Esophagus squamous epithelium (tissue), 5 donors: ENCODE measurements around the gene CDK16. TPM values are rescaled to one million over a fixed set of nuclear protein-coding genes. Genes with fewer than 3 reads are reported as not detected.

Experiments
- DNase-seq: peaks from one replicate; lab custom pipeline; 2025; lab: John Stamatoyannopoulos, UW
- H3K27ac ChIP-seq, 4 donors: fragments of 200-600 bp; sonication (generic); one replicate each; pipeline ENCODE4 v1.5.1; 2016 to 2019; ENCODE audit warnings: mild to moderate bottlenecking in 1 of 4
- H3K27me3 ChIP-seq, 4 donors: fragments of 200-600 bp; sonication (generic); 1 replicate in 3 of 4; 2 replicates in 1 of 4; pipeline versions ENCODE4 v1.5.1 to v1.6.0; 2017 to 2021; ENCODE audit warnings: antibody characterized with exemption in 1 of 4
- H3K36me3 ChIP-seq, 3 donors: fragments of 200-600 bp; sonication (generic); one replicate each; pipeline ENCODE4 v1.5.1; 2016 to 2019
- H3K4me1 ChIP-seq, 3 donors: fragments of 200-600 bp; sonication (generic); one replicate each; pipeline ENCODE4 v1.5.1; 2017 to 2019
- H3K4me3 ChIP-seq, 4 donors: fragments of 200-600 bp; sonication (generic); 1 replicate in 3 of 4; 2 replicates in 1 of 4; pipeline ENCODE4 v1.5.1; 2016 to 2019; ENCODE audit warnings: mild to moderate bottlenecking in 2 of 4, moderate library complexity in 1 of 4
- H3K9me3 ChIP-seq, 3 donors: fragments of 200-600 bp; sonication (generic); one replicate each; pipeline ENCODE4 v1.5.1; 2016 to 2019
- POLR2A ChIP-seq, 4 donors: fragments of 450-650 bp; IDR thresholded peaks; one replicate each; pipeline ENCODE4 v1.6.1; 2017; ENCODE audit warnings: antibody characterized with exemption in 4 of 4, mild to moderate bottlenecking in 4 of 4, moderate library complexity in 3 of 4
- WGBS, 2 donors: methylation state at CpG; one replicate each; pipeline ENCODE4 v1.1.5; 2018; 5-methylcytosine and 5-hydroxymethylcytosine counted together
- intact Hi-C: fragments of 100-400 bp; cut with DNase I; formaldehyde crosslinking; loops from one replicate; pipeline ENCODE4 v1.15.0; 2022
- total RNA-seq, 4 donors: library from RNA; depleted of rRNA; stranded (reverse); fragments of >200 nt; gene quantifications; one replicate each; pipeline ENCODE4 v1.1.0, GENCODE V29; 2016
- TF ChIP-seq, protein P1 (sequence below), 6 experiments: fragments of 450-650 bp in 4 of 6; fragments of 200-600 bp in 2 of 6; sonication (generic) in 2 of 6; IDR thresholded peaks; one replicate each; pipeline ENCODE4 v1.5.1; 2016 to 2019; ENCODE audit warnings: antibody characterized with exemption in 6 of 6, mild to moderate bottlenecking in 4 of 6, moderate library complexity in 4 of 6
- donor health status: DM: yes; HTN: yes; CAD: no.

Gene CDK16
- total RNA-seq, 4 donors from 2014 or later: 78.1 to 115 (median 99.4) TPM

GRCh38 chrX:47221756-47222155 is 3.3 kb downstream of the CDK16 start:
- Histone ChIP-seq H3K36me3 (peaks cover 28 to 42% (median 33%) of the 10 kb centered on the region in 3 donors), H3K9me3 (no peaks in the 10 kb centered on the region), H3K27ac (no peak overlapping the region), H3K4me1 (peaks cover 11 to 33% (median 16%) of the 10 kb centered on the region in 3 donors), H3K4me3 (no peak overlapping the region), H3K27me3 (no peaks in the 10 kb centered on the region)
- DNase-seq: no peak
- WGBS, 2 donors: 57 to 68% methylated on average over 3 to 4 of the region's 4 CpGs
- intact Hi-C loops: no loop called here
- TF ChIP-seq, protein P1, sequence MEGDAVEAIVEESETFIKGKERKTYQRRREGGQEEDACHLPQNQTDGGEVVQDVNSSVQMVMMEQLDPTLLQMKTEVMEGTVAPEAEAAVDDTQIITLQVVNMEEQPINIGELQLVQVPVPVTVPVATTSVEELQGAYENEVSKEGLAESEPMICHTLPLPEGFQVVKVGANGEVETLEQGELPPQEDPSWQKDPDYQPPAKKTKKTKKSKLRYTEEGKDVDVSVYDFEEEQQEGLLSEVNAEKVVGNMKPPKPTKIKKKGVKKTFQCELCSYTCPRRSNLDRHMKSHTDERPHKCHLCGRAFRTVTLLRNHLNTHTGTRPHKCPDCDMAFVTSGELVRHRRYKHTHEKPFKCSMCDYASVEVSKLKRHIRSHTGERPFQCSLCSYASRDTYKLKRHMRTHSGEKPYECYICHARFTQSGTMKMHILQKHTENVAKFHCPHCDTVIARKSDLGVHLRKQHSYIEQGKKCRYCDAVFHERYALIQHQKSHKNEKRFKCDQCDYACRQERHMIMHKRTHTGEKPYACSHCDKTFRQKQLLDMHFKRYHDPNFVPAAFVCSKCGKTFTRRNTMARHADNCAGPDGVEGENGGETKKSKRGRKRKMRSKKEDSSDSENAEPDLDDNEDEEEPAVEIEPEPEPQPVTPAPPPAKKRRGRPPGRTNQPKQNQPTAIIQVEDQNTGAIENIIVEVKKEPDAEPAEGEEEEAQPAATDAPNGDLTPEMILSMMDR (IDR thresholded peaks at IDR 0.05): no peak
- TF ChIP-seq POLR2A (IDR thresholded peaks at IDR 0.05): no peak

DNA sequence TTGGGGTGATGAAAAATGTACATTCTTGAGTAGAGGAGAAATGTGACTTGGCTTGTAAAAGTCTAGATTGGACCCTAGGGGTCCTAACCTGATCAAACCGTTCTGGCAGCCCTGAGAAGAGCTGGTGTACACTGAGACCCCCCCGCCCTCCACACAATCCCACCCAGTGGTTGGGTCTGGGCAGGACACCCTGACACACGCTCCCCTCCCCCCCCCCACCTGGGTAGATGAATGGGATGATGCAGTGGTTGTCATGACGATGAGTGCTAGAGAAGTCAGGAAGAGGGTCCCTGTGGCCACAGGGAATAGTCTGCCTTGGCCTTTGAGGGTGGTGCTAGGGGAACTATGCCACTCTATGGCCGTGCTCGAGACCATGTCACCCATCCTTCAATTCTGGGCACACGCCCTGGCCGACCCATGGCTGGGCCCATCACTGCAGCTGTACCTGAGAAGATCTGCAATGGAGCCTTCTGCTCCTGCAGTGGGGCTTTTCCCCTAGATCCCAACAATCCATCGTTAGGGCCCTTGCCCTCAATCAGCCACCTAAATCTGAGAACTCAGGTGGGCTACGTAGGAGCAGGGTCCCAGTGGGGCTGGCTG is 4.4 kb downstream of the CDK16 start:
- WGBS, 2 donors: 86 to 100% methylated on average over 1 to 3 of the region's 10 CpGs
- TF ChIP-seq POLR2A (IDR thresholded peaks at IDR 0.05): no peak
- TF ChIP-seq, protein P1 (IDR thresholded peaks at IDR 0.05): no peak
- Histone ChIP-seq H3K4me1 (peaks cover 4 to 25% (median 16%) of the 10 kb centered on the region in 3 donors), H3K27me3 (no peaks in the 10 kb centered on the region), H3K36me3 (peaks cover 34 to 53% (median 37%) of the 10 kb centered on the region in 3 donors), H3K9me3 (no peaks in the 10 kb centered on the region), H3K27ac (no peak overlapping the region), H3K4me3 (no peak overlapping the region)
- intact Hi-C loops: no loop called here
- no peak for DNase-seq

GRCh38 chrX:47223476-47224250 is 5.2 kb downstream of the CDK16 start:
- no peak for TF ChIP-seq POLR2A (IDR thresholded peaks at IDR 0.05)
- TF ChIP-seq, protein P1 (IDR thresholded peaks at IDR 0.05): no peak
- intact Hi-C loops: no loop called here
- Histone ChIP-seq H3K27me3 (no peaks in the 10 kb centered on the region), H3K4me3 (no peak overlapping the region), H3K36me3 (peaks cover 34 to 61% (median 41%) of the 10 kb centered on the region in 3 donors), H3K4me1 (peaks cover 4 to 25% (median 16%) of the 10 kb centered on the region in 3 donors), H3K27ac (no peak overlapping the region), H3K9me3 (no peaks in the 10 kb centered on the region)
- 87 to 92% methylated on average over 9 to 11 of the region's 13 CpGs for WGBS, 2 donors
- DNase-seq: no peak

DNA sequence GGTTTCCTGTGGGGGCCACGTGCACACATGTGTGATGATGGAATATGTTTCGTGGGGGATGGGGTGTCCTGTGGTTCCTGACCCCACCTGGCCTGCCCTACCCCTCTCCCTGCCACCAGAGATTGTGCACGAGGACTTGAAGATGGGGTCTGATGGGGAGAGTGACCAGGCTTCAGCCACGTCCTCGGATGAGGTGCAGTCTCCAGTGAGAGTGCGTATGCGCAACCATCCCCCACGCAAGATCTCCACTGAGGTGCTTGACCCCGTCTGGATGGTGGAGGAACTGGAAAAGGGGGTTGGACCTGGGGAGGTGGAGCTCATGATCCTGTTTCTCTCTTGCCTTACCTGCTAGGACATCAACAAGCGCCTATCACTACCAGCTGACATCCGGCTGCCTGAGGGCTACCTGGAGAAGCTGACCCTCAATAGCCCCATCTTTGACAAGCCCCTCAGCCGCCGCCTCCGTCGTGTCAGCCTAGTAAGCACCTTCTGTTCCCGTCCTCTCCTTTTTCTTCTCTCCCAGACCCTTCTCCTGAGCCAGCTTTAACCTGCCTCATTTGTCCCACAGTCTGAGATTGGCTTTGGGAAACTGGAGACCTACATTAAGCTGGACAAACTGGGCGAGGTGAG is 5.9 kb downstream of the CDK16 start:
- intact Hi-C loops: no loop called here
- H3K4me1 ChIP-seq: peaks cover 4 to 24% (median 16%) of the 10 kb centered on the region in 3 donors
- peaks cover 34 to 68% (median 41%) of the 10 kb centered on the region in 3 donors for H3K36me3 ChIP-seq
- no peak for TF ChIP-seq POLR2A (IDR thresholded peaks at IDR 0.05)
- TF ChIP-seq, protein P1 (IDR thresholded peaks at IDR 0.05): no peak
- H3K27me3 ChIP-seq: no peaks in the 10 kb centered on the region
- H3K4me3 ChIP-seq: no peak overlapping the region
- WGBS, 2 donors: 83 to 96% methylated on average over 9 to 15 of the region's 17 CpGs
- no peaks in the 10 kb centered on the region for H3K9me3 ChIP-seq
- no peak for DNase-seq
- H3K27ac ChIP-seq: no peak overlapping the region
